Activated CD8-positive, alpha-beta memory T cell treated with anti-CD3 and anti-CD28 coated beads for 1 hour (primary cell): Measurements from ENCODE around the gene CC2D2B.
"Not testable (repeated sequence)": the region's sequence is repeated elsewhere in the genome, so short reads cannot be mapped to it uniquely, and the experiment has no call there.

Experiments used
- DNase-seq, 2 donors: peaks; one replicate each; pipeline ENCODE4 v3.0.0-alpha.2; 2020; ENCODE audit warnings: low read depth in 1 of 2; ENCODE audit errors: extremely low read depth in 1 of 2

Gene CC2D2B, protein sequence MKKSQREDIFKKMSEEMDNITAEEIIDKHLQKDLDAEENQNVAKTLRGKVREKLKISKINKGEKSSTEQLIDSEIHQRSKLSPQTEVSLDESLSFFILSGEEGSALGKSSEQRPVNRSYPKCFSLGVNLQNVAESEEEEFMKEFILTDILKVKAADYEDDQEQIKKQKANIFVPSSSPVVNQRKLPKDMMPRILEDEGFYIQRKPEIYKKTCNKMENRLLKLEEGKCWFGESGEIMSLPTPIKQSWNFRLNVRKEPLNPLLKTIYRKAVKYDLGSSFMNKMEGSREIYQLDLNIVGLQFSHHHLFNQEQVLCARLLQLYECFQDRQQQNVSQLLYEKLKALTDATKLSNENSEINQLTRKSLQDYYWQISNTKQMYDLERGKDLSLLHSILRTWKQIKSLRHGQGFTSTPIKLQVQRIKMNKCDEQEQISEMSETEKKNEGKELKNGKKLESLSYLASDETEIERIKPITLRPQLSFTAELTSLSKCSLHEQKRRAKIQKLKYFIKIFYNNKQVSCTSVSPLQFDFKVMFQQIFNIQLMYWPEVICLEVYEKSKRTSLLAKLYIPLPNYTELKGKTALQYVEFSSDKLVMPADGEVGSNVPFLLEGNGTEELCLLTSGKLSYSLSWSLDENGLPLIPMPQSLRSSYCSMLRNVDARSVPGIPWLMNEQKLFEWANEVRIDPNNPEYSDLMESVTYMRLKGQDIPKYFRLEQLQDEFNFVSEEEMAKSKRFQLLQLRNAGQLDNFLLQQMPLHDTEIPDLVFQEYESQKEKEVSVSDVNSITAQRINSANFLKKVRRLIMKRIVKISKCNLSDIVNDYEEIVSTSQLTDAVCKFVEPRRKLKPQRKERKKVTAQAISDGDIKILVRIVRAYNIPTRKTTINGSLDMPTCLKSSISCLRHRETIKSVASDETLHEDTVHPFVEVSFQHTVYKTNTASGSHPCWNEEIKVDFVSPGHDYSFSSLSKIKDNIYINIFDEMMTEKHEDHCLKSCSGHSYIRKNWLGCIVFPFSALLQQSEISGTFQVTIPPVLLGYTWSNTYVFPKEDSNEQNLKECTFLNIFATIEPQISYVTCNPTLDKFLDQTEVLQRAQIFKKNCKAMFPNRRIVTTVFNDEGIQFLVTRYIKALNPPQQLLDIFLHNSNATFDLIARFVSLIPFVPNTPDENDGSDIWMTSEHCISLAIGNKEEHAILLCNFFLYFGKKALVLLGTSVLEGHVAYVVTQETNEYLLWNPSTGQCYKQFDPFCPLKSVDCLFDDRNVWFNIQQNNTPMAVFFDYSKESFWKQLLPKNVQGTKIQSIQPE (N-terminal part only)

DNA sequence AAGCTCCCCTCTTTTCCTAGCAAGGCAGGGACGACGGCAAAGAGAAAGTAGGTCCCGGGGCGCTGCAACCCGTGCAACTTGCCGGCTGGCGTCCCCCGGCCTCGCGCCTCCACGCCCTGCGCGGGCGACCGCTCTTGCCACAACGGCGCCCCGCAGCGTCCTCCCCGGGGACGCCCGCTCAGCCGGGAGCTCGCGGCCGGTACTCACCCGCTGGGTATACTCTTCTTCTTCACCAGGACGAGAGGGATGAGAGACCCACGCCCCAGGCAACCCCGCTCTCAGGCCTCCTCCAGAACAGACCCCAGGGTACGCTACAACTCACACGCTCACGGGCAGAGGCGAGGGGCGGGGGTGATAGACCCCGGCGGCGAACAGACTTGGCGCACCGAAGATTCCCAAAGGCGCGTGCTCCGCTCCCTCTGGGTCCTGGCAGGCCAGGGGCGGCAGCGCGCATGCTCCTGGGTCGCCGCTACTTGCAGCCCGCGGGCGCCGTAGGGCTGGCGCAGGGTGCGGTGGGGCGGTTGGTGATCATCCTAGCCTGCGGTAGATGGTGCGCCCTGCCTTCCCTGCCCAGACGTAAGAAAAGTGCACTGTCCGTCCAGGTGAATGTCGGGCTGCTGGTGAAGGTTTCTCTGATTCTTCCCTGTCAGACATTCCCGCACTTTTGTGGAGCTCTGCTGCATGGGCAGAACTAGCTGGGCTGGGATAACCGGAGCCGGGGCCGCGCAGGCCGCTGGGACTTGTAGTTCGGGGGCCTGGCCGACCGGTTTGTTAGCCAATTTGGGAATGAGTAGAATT, at the start of gene CC2D2B:
CC2D2B (plus strand) TSS at position 520 of the 798 bp plus-strand sequence. CDS start 3,349 bp downstream, outside the sequence.
- DNase-seq, result peak in 1 of 2 donors; percentile 41

DNA sequence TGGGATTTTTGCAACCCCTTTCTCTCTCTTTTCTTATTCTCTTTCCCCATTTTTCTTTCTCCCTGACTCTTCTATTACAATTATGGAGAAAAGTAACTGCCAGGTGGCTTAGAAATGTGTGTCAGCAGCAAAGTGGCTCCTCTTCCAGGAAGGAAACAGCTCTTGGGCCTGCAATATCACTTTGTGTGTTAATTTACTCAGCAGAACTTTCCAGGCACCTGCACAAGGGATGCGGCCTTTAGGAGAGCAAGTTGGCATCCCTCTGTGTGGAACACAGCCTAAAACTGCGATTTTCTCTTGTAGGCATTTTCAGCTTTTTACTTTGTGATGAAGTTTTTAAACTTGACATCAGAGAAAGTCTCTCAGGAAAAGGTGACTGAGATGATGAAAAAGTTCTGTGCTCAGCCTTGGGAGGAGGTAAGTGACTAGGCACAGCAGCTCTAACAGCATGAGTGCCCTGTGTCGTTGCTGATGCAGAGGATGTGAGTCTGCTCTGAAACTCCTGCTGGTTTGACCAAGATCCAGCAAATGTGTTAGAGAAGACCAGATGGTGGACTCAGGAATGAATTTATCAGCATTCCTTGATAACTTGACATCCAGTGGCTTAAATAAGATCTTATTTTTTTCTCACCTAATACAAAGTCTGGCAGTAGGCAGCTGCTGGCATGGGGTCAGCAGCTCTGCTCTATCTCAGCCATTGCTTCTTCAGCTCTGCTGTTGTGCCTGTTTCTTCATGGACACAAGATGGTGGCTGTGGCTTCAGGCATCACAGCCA, 47.4 kb upstream of the CC2D2B start:
- no peak for DNase-seq

DNA sequence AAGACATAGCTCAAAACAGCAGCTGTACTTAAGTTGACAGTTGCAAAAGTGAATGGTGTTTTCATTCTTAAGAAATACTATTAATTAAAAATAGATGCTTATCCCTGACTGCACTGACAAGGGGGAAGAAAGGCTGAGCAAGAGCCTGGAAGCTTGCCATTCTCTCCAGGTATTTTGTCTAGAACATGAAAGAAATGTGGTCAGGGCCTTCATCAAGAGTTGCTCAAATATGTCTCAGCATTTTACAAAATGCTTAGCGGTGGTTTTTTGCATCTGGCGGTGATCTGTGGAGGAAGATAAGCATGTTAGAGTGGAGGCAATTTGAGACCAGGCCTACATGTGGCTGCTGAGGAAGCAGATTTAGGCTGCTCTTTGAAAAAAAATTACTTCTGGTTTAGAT, 46.4 kb upstream of the CC2D2B start:
- DNase-seq, result no peak

DNA sequence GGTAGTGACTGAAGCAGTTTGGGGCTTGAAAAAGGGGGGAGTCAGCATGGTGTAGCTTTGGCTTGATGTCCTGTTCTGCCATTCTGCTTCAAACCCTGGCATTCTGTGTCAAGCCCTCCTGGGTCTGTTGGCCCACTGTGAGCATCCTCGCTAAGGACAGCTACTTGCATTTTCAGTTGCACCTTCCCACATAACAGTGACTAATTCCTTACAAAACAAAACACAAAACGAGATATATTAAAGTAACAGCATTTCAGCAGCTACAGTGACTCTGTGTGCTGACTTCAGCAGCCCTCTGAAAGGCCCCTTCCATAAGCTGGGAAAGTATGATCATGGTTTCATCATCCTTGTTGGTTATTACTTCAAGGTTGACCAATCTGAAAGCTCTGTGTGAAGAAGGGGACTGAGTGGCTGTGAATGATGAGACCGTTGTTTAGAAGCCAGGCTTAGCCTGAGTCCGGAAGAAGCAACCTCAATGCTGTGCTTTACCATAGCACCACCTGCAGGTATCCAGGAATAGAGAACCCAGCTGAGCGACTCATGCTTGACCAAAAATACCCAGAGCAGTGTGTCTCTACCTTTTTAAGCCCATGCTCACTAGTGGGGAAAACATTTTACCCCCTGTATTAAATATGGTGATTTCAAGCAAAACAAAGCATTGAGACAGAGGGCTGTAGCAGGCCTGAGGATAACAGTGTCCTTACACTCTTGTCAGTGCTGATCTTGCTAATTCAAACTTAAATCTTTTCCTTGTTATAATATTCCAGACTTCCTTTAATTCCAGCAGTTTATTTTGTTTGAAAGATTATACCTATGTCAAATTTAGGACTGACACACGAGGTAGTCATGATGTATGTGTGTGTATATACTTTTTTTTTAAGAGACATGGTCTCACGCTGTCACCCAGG, 42.6 kb upstream of the CC2D2B start:
- peak in 1 of 2 donors; percentile 0 for DNase-seq

DNA sequence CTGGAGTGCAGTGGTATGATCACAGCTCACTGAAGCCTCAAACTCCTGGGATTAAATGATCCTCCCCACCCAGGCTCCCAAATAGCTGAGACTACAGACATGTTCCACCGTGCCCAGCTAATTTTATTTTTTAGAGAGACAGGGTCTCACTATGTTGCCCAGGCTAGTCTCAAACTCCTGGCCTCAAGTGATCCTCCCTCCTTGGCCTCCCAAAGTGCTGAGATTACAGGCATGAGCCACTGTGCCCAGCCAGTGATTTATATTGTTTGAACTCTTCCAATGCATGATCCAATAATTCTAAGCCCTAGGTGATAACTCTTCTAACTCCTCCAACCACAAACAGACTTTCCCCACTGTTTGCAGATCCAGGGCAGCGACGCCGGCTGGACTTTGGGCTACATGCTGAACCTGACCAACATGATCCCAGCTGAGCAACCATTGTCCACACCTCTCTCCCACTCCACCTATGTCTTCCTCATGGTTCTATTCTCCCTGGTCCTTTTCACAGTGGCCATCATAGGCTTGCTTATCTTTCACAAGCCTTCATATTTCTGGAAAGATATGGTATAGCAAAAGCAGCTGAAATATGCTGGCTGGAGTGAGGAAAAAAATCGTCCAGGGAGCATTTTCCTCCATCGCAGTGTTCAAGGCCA, 41.8 kb upstream of the CC2D2B start:
- no peak for DNase-seq

DNA sequence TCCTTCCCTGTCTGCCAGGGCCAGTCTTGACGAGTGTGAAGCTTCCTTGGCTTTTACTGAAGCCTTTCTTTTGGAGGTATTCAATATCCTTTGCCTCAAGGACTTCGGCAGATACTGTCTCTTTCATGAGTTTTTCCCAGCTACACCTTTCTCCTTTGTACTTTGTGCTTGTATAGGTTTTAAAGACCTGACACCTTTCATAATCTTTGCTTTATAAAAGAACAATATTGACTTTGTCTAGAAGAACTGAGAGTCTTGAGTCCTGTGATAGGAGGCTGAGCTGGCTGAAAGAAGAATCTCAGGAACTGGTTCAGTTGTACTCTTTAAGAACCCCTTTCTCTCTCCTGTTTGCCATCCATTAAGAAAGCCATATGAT, 41.3 kb upstream of the CC2D2B start:
- DNase-seq, result no peak

DNA sequence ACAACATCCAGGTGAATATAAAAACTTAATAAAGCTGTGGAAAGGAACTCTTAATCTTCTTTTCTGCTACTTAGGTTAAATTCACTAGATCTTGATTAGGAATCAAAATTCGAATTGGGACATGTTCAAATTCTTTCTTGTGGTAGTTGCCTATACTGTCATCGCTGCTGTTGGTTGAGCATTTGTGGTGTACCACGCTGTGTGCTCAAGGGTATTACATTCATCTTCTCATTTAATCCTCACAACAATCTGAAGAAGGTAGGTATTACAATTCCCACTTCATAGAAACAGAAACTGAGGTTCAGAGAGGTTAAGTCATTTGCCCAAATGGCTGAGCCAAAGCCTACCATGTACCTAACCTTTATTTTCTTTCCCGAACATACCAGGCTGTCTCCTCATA, 39.9 kb upstream of the CC2D2B start:
- no peak for DNase-seq

DNA sequence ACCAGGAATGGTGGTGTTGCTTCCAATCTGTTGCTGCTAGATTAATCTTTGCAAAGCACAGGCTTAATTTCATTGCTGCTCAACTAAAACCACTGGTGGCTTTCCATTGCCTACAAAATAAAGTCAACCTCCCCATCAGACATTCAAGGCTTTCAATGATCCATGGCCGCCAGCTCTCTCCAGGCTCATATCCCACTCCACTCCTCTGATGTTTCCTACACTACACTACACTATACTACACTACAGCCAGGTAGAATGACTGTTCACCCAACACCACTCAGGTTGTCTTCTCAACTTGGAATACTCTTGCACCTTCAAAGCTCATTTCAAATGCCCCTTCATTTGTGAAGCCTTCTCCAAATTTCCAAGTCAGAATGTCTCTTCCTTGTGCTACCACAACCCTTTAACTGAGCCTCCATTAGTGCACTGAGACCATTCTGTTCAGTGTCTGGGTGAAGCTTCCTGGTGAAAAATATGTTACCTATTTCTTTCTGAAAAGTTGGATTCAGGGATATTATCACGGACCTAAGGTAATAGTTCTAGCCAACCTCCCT, 35.5 kb upstream of the CC2D2B start:
- DNase-seq, result no peak

DNA sequence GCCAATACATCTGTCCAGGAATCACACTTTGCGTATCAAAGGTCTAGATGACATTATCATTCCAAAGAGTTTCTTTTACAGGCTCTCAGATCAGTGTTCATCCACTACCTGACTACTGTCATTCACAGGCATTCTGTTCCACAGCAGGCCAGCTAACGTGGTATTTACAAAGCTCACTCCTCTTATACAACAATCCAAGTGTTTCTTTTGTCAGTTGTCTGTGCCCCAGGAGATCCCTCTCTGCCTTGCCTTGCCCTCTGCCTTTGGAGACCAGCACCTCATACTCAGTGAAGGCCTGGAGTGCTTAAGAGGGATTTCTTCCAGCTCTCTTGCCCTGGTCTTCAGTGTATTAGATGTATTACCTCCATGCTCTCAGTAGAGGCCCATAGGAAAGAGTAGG, 34.6 kb upstream of the CC2D2B start:
- no peak for DNase-seq

DNA sequence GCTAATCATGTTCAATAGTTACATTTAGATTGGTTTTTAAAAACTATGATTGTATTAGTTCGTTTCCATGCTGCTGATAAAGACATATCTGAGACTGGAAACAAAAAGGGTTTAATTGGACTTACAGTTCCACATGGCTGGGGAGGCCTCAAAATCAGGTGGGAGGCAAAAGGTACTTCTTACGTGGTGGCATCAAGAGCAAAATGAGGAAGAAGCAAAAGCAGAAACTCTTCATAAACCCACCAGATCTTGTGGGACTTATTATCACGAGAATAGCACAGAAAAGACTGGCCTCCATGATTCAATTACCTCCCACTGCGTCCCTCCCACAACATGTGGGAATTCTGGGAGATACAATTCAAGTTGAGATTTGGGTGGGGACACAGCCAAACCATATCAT, 34.1 kb upstream of the CC2D2B start:
- no peak for DNase-seq

DNA sequence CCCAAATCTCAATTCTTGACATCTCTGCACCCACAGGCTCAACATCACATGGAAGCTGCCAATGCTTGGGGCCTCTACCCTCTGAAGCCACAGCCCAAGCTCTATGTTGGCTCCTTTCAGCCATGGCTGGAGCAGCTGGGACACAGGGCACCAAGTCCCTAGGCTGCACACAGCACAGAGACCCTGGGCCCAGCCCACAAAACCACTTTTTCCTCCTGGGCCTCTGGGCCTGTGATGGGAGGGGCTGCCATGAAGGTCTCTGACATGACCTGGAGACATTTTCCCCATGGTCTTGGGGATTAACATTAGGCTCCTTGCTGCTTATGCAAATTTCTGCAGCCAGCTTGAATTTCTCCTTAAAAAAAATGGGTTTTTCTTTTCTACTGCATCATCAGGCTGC, 33.0 kb upstream of the CC2D2B start:
- DNase-seq, result not testable (repeated sequence)

DNA sequence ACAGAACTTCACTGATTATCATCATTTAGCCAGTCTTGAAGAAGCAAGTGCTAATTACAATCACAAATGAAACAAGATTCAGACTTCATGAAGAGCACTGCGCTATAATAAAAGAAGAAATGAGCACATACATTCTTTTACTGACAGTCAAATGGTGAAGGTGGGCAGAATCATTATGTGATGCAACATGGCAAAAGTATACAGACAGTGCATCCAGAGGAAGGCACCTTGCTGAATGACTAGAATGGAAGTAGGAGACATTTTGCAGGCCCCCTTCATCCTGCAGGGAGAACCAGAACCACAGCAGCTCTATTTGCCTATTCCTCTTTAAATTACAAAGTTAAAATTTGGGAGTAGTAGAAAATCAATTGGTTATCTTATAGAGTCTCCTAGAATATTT, 31.0 kb upstream of the CC2D2B start:
- no peak for DNase-seq

DNA sequence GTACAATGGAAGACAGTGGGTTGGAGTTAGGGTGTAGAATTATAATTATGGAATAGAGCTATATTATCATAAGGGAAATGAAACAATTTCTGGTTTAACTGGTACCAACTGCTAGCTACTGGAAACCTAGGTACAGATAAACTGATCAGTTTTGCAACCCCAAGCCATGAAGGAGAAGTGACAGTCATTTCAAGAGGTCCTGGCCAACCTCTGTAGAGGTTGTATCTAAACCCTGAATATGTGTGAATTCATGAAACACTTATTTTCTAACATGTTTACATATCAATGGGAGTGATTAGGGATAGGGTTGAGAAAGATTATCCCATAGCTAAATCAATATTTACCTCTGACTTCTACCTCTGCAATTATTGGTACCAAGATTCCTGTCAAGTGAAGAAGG, 29.9 kb upstream of the CC2D2B start:
- DNase-seq, result no peak

DNA sequence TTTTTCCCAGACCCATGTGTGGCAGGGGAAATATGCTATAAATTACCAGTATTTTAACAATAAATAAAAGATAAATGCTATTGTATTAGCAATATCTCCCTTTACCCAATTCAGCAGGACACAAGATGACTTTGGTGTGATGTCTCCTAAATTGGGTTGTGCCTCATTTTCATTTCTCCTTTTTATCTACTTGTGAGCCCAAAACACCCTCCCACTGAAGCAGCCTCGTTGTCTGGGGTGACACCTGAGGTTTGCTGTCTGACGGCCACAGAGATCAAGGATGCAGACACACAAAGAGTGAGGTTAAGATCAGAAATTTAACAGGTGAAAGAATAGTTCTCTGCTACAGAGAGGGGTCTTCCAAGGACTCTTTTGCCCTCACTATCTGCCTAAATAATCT, 27.1 kb upstream of the CC2D2B start:
- no peak for DNase-seq

DNA sequence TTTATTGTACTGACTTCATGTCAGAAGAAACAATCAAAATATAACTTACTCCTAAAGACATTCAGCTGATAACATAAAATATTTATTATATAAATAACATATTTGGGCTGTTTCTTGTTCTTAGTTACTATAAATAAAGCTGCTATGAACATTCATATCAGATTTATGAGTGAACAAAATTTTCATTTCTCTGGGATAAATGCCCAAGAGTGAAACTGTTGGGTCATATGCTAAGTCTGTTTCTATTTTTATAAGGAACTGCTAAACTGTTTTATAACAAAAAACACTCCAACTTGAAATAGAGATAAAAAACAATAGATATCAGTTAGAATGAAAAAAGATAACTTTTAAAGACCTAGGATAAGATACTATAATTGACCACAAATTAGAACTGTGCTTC, 26.5 kb upstream of the CC2D2B start:
- DNase-seq, result no peak

DNA sequence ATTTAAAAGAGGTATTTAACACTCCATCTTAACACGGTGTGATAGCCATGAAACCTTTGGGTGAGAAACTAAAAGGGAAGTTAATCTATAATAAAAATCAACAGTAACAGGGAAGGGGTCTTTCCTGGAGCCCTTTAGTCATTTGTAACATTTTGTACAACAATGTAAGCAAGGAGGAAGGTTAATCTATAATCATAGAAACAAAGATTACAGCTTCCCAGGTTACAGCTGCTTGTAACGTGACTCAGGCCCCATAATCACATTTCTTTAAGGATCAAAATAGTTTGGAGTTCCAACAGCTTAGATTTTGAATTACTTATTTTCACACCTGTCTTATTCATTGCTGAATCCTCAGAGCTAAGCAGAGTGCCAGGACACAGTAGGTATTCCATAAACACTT, 17.9 kb upstream of the CC2D2B start:
- DNase-seq, result no peak

DNA sequence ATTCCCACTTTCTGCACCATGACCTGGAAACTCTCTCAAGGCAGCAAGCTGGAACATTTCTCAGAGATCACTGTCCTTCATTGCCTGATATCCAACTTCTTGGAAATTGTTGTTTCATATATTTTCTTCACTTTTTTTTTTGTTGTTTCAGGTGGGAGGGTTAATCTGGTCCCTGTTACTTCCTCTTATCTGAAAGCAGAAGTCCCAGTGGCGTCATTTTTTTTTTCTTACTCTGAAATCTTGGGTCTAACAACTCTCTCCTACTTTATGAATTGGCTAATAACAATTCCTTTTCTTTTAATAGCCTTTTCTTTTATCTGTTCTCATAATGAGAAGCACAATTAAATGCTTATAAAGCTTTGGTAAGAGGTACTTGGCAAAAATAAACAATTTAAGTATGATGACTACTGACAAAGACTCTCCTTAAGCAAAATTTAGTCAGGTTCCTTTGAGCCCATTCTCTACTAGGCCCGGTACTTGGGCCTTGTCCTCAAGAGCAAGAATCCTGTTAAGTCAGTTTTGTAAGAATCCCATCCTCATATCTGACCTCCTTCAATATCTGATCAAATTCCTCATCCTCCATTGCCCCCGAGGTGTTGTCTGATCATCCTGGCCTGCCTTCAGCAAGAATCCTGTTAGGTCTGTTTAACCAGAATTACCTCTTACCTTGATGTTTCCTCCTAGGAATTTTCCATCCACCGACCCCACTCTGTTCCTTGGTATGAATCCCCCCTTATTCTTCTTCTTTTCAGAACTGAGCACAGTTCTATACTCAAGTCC, 11.5 kb upstream of the CC2D2B start:
- no peak for DNase-seq
